ENCODE data around the gene PLEKHH2. TPM values are rescaled to one million over a fixed set of nuclear protein-coding genes. Genes with fewer than 3 reads are reported as not detected.
A peak's percentile ranks its signal among the peaks of the same experiment; 100 is the strongest.

Gene PLEKHH2
- total and polyA plus RNA-seq, 2 of the 13 experiments (the other 11 are each of a cell fraction or from before 2014, with no cell fraction given), result 1.1 to 3.0 TPM

DNA sequence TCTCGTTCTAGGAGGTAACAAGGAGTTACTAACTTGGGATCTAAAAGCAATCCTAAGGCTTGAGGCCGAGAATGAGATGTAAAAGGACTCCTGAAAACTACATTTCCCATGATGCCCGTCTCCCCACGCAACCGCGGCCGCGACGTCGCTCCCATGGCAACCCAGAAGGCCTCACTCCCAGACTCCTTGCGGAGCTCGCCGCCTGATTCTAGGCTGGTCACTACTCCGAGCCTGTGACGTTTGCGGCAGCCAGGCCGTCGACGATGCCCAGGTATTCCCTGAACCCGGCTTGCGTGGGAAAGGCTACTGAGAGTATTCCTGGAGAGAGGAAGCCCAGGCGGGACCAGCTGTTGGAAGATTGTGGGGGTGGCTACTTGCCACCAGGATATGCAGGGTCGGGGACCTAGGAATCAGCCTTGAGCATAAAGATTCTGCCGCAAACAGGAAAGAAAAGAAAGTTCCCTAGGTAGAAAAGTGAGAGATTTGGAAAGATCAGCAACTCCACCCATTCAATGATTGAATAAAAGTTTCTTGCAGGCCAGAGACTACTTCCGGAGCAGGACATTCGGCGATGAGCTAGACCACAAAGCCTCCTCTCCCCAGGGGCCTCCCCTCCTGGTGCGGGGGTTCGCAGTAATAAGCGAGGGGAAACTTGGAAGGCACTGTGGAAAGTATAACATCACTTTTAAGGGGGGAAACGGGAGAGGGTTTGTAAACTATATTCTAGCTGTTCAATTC is 137.0 kb downstream of the PLEKHH2 start, which contains the start of gene DYNC2LI1 (continued):
- TF ChIP-seq RORA (CRISPR knock-in tag; IDR thresholded peaks at IDR 0.05), result no peak
- TF ChIP-seq ZFP62 (CRISPR knock-in tag; IDR thresholded peaks at IDR 0.05), result no peak
- no peak for TF ChIP-seq CENPT (CRISPR knock-in tag; IDR thresholded peaks at IDR 0.05; ENCODE audit: low read depth)
- TF ChIP-seq, protein P1, sequence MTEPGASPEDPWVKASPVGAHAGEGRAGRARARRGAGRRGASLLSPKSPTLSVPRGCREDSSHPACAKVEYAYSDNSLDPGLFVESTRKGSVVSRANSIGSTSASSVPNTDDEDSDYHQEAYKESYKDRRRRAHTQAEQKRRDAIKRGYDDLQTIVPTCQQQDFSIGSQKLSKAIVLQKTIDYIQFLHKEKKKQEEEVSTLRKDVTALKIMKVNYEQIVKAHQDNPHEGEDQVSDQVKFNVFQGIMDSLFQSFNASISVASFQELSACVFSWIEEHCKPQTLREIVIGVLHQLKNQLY (CRISPR knock-in tag; IDR thresholded peaks at IDR 0.05), result no peak
- TF ChIP-seq, protein P2, sequence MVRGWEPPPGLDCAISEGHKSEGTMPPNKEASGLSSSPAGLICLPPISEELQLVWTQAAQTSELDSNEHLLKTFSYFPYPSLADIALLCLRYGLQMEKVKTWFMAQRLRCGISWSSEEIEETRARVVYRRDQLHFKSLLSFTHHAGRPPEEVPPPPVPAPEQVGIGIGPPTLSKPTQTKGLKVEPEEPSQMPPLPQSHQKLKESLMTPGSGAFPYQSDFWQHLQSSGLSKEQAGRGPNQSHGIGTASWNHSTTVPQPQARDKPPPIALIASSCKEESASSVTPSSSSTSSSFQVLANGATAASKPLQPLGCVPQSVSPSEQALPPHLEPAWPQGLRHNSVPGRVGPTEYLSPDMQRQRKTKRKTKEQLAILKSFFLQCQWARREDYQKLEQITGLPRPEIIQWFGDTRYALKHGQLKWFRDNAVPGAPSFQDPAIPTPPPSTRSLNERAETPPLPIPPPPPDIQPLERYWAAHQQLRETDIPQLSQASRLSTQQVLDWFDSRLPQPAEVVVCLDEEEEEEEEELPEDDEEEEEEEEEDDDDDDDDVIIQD (CRISPR knock-in tag; IDR thresholded peaks at IDR 0.05; ENCODE audit: low read depth), result no peak
- TF ChIP-seq SRSF9 (IDR thresholded peaks at IDR 0.05; ENCODE audit: borderline replicate concordance, insufficient read depth, low read depth, low read length, poor library complexity, severe bottlenecking), result no peak
- no peak for TF ChIP-seq MEIS2 (CRISPR knock-in tag; IDR thresholded peaks at IDR 0.05)
- TF ChIP-seq AKAP8 (CRISPR knock-in tag; IDR thresholded peaks at IDR 0.05), result 0 out of 2 replicates have a peak, but pooled peaks have one; percentile 46
- TF ChIP-seq ZNF772 (CRISPR knock-in tag; IDR thresholded peaks at IDR 0.05), result no peak
- TF ChIP-seq MAFG (CRISPR knock-in tag; IDR thresholded peaks at IDR 0.05), result no peak
- TF ChIP-seq, protein P3, sequence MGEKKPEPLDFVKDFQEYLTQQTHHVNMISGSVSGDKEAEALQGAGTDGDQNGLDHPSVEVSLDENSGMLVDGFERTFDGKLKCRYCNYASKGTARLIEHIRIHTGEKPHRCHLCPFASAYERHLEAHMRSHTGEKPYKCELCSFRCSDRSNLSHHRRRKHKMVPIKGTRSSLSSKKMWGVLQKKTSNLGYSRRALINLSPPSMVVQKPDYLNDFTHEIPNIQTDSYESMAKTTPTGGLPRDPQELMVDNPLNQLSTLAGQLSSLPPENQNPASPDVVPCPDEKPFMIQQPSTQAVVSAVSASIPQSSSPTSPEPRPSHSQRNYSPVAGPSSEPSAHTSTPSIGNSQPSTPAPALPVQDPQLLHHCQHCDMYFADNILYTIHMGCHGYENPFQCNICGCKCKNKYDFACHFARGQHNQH (CRISPR knock-in tag; IDR thresholded peaks at IDR 0.05), result peak; percentile 91
- no peak for TF ChIP-seq ZNF18 (CRISPR knock-in tag; IDR thresholded peaks at IDR 0.05; ENCODE audit: insufficient replicate concordance)
- no peak for TF ChIP-seq HES4 (CRISPR knock-in tag; IDR thresholded peaks at IDR 0.05; ENCODE audit: borderline replicate concordance)
- no peak; the same call in 1 of the 2 replicates for TF ChIP-seq SMC3 (IDR thresholded peaks at IDR 0.05; ENCODE audit: low read length)
- TF ChIP-seq ZNF614 (CRISPR knock-in tag; IDR thresholded peaks at IDR 0.05; ENCODE audit: borderline replicate concordance), result 0 out of 2 replicates have a peak, but pooled peaks have one; percentile 18
- TF ChIP-seq PRDM15 (CRISPR knock-in tag; IDR thresholded peaks at IDR 0.05), result no peak
- TF ChIP-seq PAF1 (CRISPR knock-in tag; IDR thresholded peaks at IDR 0.05), result no peak
- no peak for TF ChIP-seq ZNF333 (CRISPR knock-in tag; IDR thresholded peaks at IDR 0.05; ENCODE audit: borderline replicate concordance)
- TF ChIP-seq SATB2 (CRISPR knock-in tag; IDR thresholded peaks at IDR 0.05), result no peak
- no peak for TF ChIP-seq ZNF367 (CRISPR knock-in tag; IDR thresholded peaks at IDR 0.05; ENCODE audit: borderline replicate concordance)
